Measurements from ENCODE around the gene LMBRD2. TPM values are rescaled to one million over a fixed set of nuclear protein-coding genes. Genes with fewer than 3 reads are reported as not detected.

Gene LMBRD2
- total and polyA plus RNA-seq, 2 of the 8 experiments (the other 6 are each of a cell fraction or from before 2014, with no cell fraction given), result 1.1 to 4.1 TPM

GRCh38 chr5:36059571-36060419 lies 91.9 kb downstream of the LMBRD2 start:
- Histone ChIP-seq H3K9ac (replicated peaks in 1 of 4; ENCODE audit: extremely low read depth in 1 of 4, low read depth in 3 of 4, low read length in 3 of 4) (no peak overlapping the region), H3K9me3 (ENCODE audit: insufficient read depth in 2 of 2, low read depth in 1 of 2, low read length in 1 of 2) (no peaks in the 10 kb centered on the region), H3K79me1 (ENCODE audit: low read depth, low read length) (no peaks in the 10 kb centered on the region), H3K36me3 (ENCODE audit: control insufficient read depth in 2 of 4, insufficient read depth in 4 of 4, low read length in 3 of 4) (peaks cover 0 to 12% (median 6%) of the 10 kb centered on the region in 4 experiments; a peak in 4 of 8 replicates), H2BK15ac (ENCODE audit: low read length) (no peak overlapping the region), H2BK12ac (ENCODE audit: low read depth, low read length) (no peak overlapping the region), H3K27me3 (replicated peaks in 1 of 4; ENCODE audit: control insufficient read depth in 3 of 4, extremely low read depth in 1 of 4, insufficient read depth in 3 of 4, low read length in 3 of 4) (no peaks in the 10 kb centered on the region), H3K4me3 (ENCODE audit: extremely low read depth in 1 of 4, insufficient read depth in 2 of 4, low read depth in 3 of 4, low read length in 4 of 4) (no peak overlapping the region), H4K91ac (replicated peaks; ENCODE audit: insufficient read length, low read length) (no peak overlapping the region), H3K18ac (ENCODE audit: extremely low read depth, low read length) (no peak overlapping the region), H2BK5ac (ENCODE audit: low read depth, low read length) (no peak overlapping the region), H2AFZ (ENCODE audit: low read length) (no peak overlapping the region), H3K4me2 (ENCODE audit: insufficient read depth in 1 of 2, low read depth in 2 of 2, low read length in 2 of 2) (no peak overlapping the region), H2AK5ac (ENCODE audit: low read depth, low read length) (no peak overlapping the region), H4K20me1 (replicated peaks in 1 of 2; ENCODE audit: control insufficient read depth in 1 of 2, insufficient read depth in 2 of 2, low read length in 2 of 2) (no peaks in the 10 kb centered on the region), H3K56ac (replicated peaks; ENCODE audit: insufficient read length, low read depth, low read length) (no peak overlapping the region), H3K4ac (replicated peaks; ENCODE audit: insufficient read length, low read depth, low read length) (no peak overlapping the region), H4K5ac (ENCODE audit: insufficient read length, low read depth, low read length) (no peak overlapping the region), H3K79me2 (ENCODE audit: control insufficient read depth in 1 of 2, insufficient read depth in 2 of 2, low read length in 2 of 2) (no peaks in the 10 kb centered on the region), H2BK120ac (replicated peaks; ENCODE audit: low read depth, low read length) (no peak overlapping the region), H3K14ac (ENCODE audit: insufficient read length) (no peak overlapping the region), H3K23me2 (ENCODE audit: low read depth, low read length) (no peaks in the 10 kb centered on the region), H3K4me1 (replicated peaks in 1 of 4; ENCODE audit: control insufficient read depth in 3 of 4, insufficient read depth in 4 of 4, low read length in 3 of 4) (no peaks in the 10 kb centered on the region), H3K23ac (ENCODE audit: insufficient read length) (no peak overlapping the region), H2BK20ac (ENCODE audit: low read length) (no peak overlapping the region), H3K27ac (ENCODE audit: low read depth, low read length) (no peak overlapping the region), H4K8ac (ENCODE audit: extremely low read depth, insufficient read depth, low read length) (no peak overlapping the region; the same call in 1 of the 2 replicates)
- ChIA-PET POLR2A (ENCODE audit: partially characterized antibody) (interaction anchor here (1.7 kb wide), 1 partner anchor 12 kb away, joined by 4 read pairs; no protein-coding TSS in a partner anchor), CTCF (ENCODE audit: partially characterized antibody) (interaction anchor here (0.7 to 2.1 kb wide), 5 partner anchors 19 to 93 kb away, joined by 3 to 8 read pairs (median 3); partner anchors contain the start of genes LMBRD2 and SKP2)
- FAIRE-seq, result no peak
- DNase-seq (ENCODE audit: low read depth in 1 of 2, low spot score in 2 of 2), result no peak
- WGBS, 2 experiments (ENCODE audit: extremely low coverage in 1 of 2, insufficient coverage in 1 of 2, insufficient read length in 1 of 2, insufficient replicate concordance in 2 of 2, low coverage in 1 of 2, low lambda C conversion rate in 2 of 2, missing lambda C conversion rate in 1 of 2), result 92% methylated on average over 5 of the region's 5 CpGs; no CpG with 5 or more reads in 1 of the 2 experiments

All from H1 (cell line).